ENCODE results near the gene SV2A.

GRCh38 chr1:149967041-149967440 is 49.4 kb upstream of the SV2A start:
- no peak for TF ChIP-seq CTCF (IDR thresholded peaks at IDR 0.05; ENCODE audit: low read depth, low read length)
- TF ChIP-seq EZH2phosphoT487 (IDR thresholded peaks at IDR 0.05; ENCODE audit: low read depth) = no peak
